SK-N-SH (cell line): ENCODE measurements around the gene NOTCH1. TPM values are rescaled to one million over a fixed set of nuclear protein-coding genes. Genes with fewer than 3 reads are reported as not detected.

Experiments used
- CTCF ChIA-PET: fragments of 300-600, 350-600 bp; formaldehyde crosslinking; extraction: SDS; loops from one replicate; lab custom pipeline; 2021; lab: Yijun Ruan, JAX
- POLR2A ChIA-PET: fragments of 350-600 bp; sonication (Branson Sonifier 250); formaldehyde crosslinking; extraction: SDS; loops from one replicate; lab custom pipeline; 2020; ENCODE audit warnings: antibody characterized with exemption, inconsistent platforms; lab: Yijun Ruan, JAX
- DNase-seq: peaks from one replicate; pipeline ENCODE4 v3.0.0; 2012
- H2AFZ ChIP-seq: fragments of 200-600 bp; sonication (generic); 2 replicates; pipeline ENCODE4 v1.8.1; 2016; ENCODE audit warnings: antibody characterized with exemption, mild to moderate bottlenecking, low read depth
- H3F3A ChIP-seq: fragments of 200-600 bp; sonication (generic); replicated peaks from 2 replicates; pipeline ENCODE3; 2016; ENCODE audit warnings: antibody characterized with exemption, mild to moderate bottlenecking; ENCODE audit not compliant: insufficient read depth
- H3K27ac ChIP-seq, 2 experiments: fragments of 200-500 bp in 1 of 2; fragments of 200-600 bp in 1 of 2; sonication (Bioruptor generic) in 1 of 2; sonication (generic), shearing (Covaris generic) in 1 of 2; 2 replicates each; pipeline versions ENCODE4 v1.5.1 to v1.6.1; 2014 to 2016; ENCODE audit warnings: low read depth in 2 of 2, inconsistent platforms in 1 of 2, low read length in 1 of 2, mild to moderate bottlenecking in 1 of 2, mixed read lengths in 1 of 2
- H3K27me3 ChIP-seq: fragments of 200-600 bp; sonication (generic), shearing (Covaris generic); 2 replicates; pipeline ENCODE4 v1.6.1; 2016; ENCODE audit warnings: mixed run types; ENCODE audit not compliant: insufficient read depth
- H3K36me3 ChIP-seq, 2 experiments: fragments of 200-500 bp in 1 of 2; fragments of 200-600 bp in 1 of 2; sonication (Bioruptor generic) in 1 of 2; sonication (generic) in 1 of 2; replicated peaks in 1 of 2; 2 replicates each; pipeline versions ENCODE3 to v1.5.1; 2014 to 2016; ENCODE audit warnings: low read length in 1 of 2, mild to moderate bottlenecking in 1 of 2; ENCODE audit not compliant: insufficient read depth in 2 of 2, control insufficient read depth in 1 of 2
- H3K4me1 ChIP-seq, 2 experiments: fragments of 200-500 bp in 1 of 2; fragments of 200-600 bp in 1 of 2; sonication (Bioruptor generic) in 1 of 2; sonication (generic), shearing (Covaris generic) in 1 of 2; 2 replicates each; pipeline versions ENCODE4 v1.5.1 to v1.6.1; 2014 to 2016; ENCODE audit warnings: low read depth in 1 of 2, low read length in 1 of 2, mixed run types in 1 of 2; ENCODE audit not compliant: insufficient read depth in 2 of 2, control insufficient read depth in 1 of 2
- H3K4me2 ChIP-seq: fragments of 200-600 bp; sonication (generic), shearing (Covaris generic); 2 replicates; pipeline ENCODE4 v1.6.1; 2017; ENCODE audit warnings: mixed run types
- H3K4me3 ChIP-seq, 2 experiments: fragments of 200-500 bp in 1 of 2; fragments of 200-600 bp in 1 of 2; sonication (Bioruptor generic) in 1 of 2; sonication (generic), shearing (Covaris generic) in 1 of 2; 2 replicates each; pipeline versions ENCODE4 v1.5.1 to v1.8.1; 2014 to 2016; ENCODE audit warnings: low read depth in 2 of 2, inconsistent platforms in 1 of 2, low read length in 1 of 2, mild to moderate bottlenecking in 1 of 2, mixed read lengths in 1 of 2, moderate library complexity in 1 of 2
- H3K79me2 ChIP-seq: fragments of 200-600 bp; sonication (generic); 2 replicates; pipeline ENCODE4 v1.8.1; 2017; ENCODE audit warnings: mild to moderate bottlenecking; ENCODE audit not compliant: insufficient read depth
- H3K9ac ChIP-seq: fragments of 200-600 bp; sonication (generic); 2 replicates; pipeline ENCODE4 v1.6.1; 2017; ENCODE audit warnings: mixed run types
- H3K9me2 ChIP-seq: fragments of 200-600 bp; sonication (generic); 2 replicates; pipeline ENCODE4 v1.6.1; 2017; ENCODE audit warnings: mixed run types
- H3K9me3 ChIP-seq: fragments of 200-600 bp; sonication (generic); 2 replicates; pipeline ENCODE4 v1.6.1; 2017; ENCODE audit warnings: mixed run types, mild to moderate bottlenecking, moderate library complexity
- H4K20me1 ChIP-seq: fragments of 200-600 bp; sonication (generic); 2 replicates; pipeline ENCODE4 v1.6.1; 2017; ENCODE audit warnings: mild to moderate bottlenecking, mixed run types; ENCODE audit not compliant: insufficient read depth
- CTCF ChIP-seq: fragments of 200-600 bp; sonication (generic); IDR thresholded peaks from 2 replicates; pipeline ENCODE4 v1.6.1; 2017; ENCODE audit warnings: antibody characterized with exemption, mild to moderate bottlenecking, moderate library complexity
- FOXJ3 ChIP-seq: sonication (generic); formaldehyde crosslinking; IDR thresholded peaks from 2 replicates; pipeline ENCODE4 v1.5.1; 2020; ENCODE audit warnings: mild to moderate bottlenecking, missing genetic modification reagents
- FOXM1 ChIP-seq: IDR thresholded peaks from 2 replicates; pipeline ENCODE4 v1.4.0; 2012; ENCODE audit warnings: low read depth, mild to moderate bottlenecking
- IRF3 ChIP-seq: fragments of 150-350 bp; IDR thresholded peaks from 2 replicates; pipeline ENCODE4 v1.6.1; 2016; ENCODE audit warnings: mild to moderate bottlenecking, low read depth, low read length
- RAD21 ChIP-seq: IDR thresholded peaks from 2 replicates; pipeline ENCODE4 v1.6.1; 2012; ENCODE audit warnings: mild to moderate bottlenecking, low read length
- RCOR1 ChIP-seq: fragments of 150-350 bp; IDR thresholded peaks from 2 replicates; pipeline ENCODE4 v1.6.1; 2017; ENCODE audit warnings: antibody characterized with exemption, low read length
- SMC3 ChIP-seq: IDR thresholded peaks from 2 replicates; pipeline ENCODE4 v1.6.1; 2012; ENCODE audit warnings: low read depth, low read length, improper control_type of control experiment
- YY1 ChIP-seq: IDR thresholded peaks from 2 replicates; pipeline ENCODE4 v1.4.0; 2012; ENCODE audit warnings: low read depth, mild to moderate bottlenecking
- WGBS: methylation state at CpG from one replicate; pipeline ENCODE4 v1.1.6; 2017; ENCODE audit warnings: low lambda C conversion rate; 5-methylcytosine and 5-hydroxymethylcytosine counted together
- polyA plus RNA-seq, 3 experiments: library from polyadenylated mRNA; depleted of rRNA; stranded (reverse); fragments of >200 nt; gene quantifications; 2 replicates each; pipeline ENCODE4 v1.2.3, GENCODE V29; 2012
- TF ChIP-seq, protein P1 (sequence below): IDR thresholded peaks from 2 replicates; pipeline ENCODE4 v1.4.0; 2012; ENCODE audit warnings: low read depth, borderline replicate concordance

Gene NOTCH1
- polyA plus RNA-seq, 1 of the 3 experiments (the other 2 are of a cell fraction): 6.6 TPM

DNA sequence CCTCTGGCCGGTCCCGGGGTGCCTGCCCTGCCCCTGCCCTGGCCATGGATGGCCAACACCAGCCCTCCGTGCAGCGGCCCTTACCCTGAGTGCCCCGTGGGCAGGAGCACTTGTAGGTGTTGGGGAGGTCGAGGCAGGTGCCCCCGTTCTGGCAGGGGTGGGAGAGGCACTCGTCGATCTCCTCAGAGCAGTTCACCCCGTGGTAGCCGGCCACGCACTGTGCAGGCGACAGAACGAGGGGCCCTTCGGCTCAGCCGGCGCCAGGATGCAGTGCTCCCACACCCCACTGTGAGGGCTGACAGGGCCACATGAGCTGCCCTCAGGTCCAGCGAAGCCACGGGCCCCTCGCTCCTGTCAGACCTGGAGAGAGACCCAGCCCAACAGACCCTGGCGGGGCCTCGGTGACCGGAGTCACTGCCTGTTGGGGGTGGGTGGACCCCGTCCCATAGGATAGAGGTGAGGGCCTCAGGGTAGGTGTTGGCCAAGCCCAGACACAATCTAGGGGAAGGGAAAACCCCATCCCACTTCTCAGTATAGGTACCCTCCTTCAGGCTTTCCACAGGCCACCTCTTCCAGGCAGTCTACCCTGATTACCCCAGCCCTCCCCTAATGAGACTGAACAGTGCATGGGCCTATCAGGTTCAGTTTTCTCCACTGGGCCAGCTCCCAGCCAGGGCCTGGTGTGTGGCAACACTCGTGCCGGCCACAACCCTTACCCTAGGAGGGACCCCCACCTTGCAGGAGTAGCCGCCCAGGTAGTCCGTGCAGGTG, 38.4 kb downstream of the NOTCH1 start (continued):
- TF ChIP-seq CTCF: no peak
- no peak for TF ChIP-seq RCOR1
- no peak for TF ChIP-seq SMC3
- TF ChIP-seq FOXM1: no peak
- no peak for TF ChIP-seq IRF3

- DNase-seq: no peak
- CTCF ChIA-PET: interaction anchor here (1.0 kb wide), 1 partner anchor 125 kb away, joined by 3 read pairs; no protein-coding TSS in a partner anchor
- Histone ChIP-seq H3K27me3 (no peaks in the 10 kb centered on the region), H3K9me2 (no peaks in the 10 kb centered on the region), H3K4me2 (no peak overlapping the region), H3K9ac (no peak overlapping the region), H3K9me3 (no peaks in the 10 kb centered on the region), H4K20me1 (no peaks in the 10 kb centered on the region), H3F3A (no peaks in the 10 kb centered on the region), H2AFZ (no peak overlapping the region), H3K79me2 (no peaks in the 10 kb centered on the region), H3K4me1 (no peaks in the 10 kb centered on the region; a peak in 1 of 4 replicates), H3K27ac (no peak overlapping the region), H3K36me3 (peaks cover 3 to 71% of the 10 kb centered on the region in 2 experiments), H3K4me3 (no peak overlapping the region)
- POLR2A ChIA-PET: no interaction called here
- 98% methylated on average over 12 of the region's 30 CpGs for WGBS
- TF ChIP-seq, protein P1, sequence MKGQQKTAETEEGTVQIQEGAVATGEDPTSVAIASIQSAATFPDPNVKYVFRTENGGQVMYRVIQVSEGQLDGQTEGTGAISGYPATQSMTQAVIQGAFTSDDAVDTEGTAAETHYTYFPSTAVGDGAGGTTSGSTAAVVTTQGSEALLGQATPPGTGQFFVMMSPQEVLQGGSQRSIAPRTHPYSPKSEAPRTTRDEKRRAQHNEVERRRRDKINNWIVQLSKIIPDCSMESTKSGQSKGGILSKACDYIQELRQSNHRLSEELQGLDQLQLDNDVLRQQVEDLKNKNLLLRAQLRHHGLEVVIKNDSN: no peak
- TF ChIP-seq FOXJ3 (CRISPR knock-in tag): no peak
- no peak for TF ChIP-seq RAD21
- TF ChIP-seq YY1: no peak
These were observed 39.4 kb downstream of the NOTCH1 start for GRCh38 chr9:136506425-136506824.
